Endothelial cell of umbilical vein (primary cell): ENCODE results near the gene ARHGEF11. TPM values are rescaled to one million over a fixed set of nuclear protein-coding genes. Genes with fewer than 3 reads are reported as not detected.

ENCODE experiments used
- BruUV-seq: library from RNA; stranded (reverse); fragments of 400-500 nt; replicated peaks from 2 replicates; lab custom pipeline; 2021; lab: Mats Ljungman, UMichigan
- CTCF ChIA-PET: fragments of 300-600, 350-600 bp; sonication (Branson Sonifier 250); formaldehyde crosslinking; loops from one replicate; lab custom pipeline; 2021; ENCODE audit warnings: antibody characterized with exemption, inconsistent platforms; lab: Charles Lee
- POLR2A ChIA-PET: fragments of 300-600, 350-600 bp; sonication (Branson Sonifier 250); formaldehyde crosslinking; loops from one replicate; lab custom pipeline; 2021; ENCODE audit warnings: antibody characterized with exemption, inconsistent platforms; lab: Charles Lee
- DNase-seq: peaks from one replicate; pipeline ENCODE4 v3.0.0-alpha.2; 2011; ENCODE audit warnings: low read depth, low spot score
- FAIRE-seq: peaks from 2 replicates; lab custom pipeline; 2011; peaks lifted over from hg19 to GRCh38; lab: Jason Lieb, UNC
- H2AFZ ChIP-seq: 2 replicates; pipeline ENCODE4 v1.6.0; 2012; ENCODE audit warnings: low read depth, low read length, control low read depth, inconsistent platforms
- H3K27ac ChIP-seq: 2 replicates; pipeline ENCODE4 v1.5.1; 2011; ENCODE audit warnings: low read depth, mild to moderate bottlenecking, control low read depth, low read length, moderate library complexity; ENCODE audit not compliant: insufficient read depth
- H3K27me3 ChIP-seq, 2 experiments: 2 replicates each; pipeline versions ENCODE4 v1.6.0 to v1.6.1; 2011; ENCODE audit warnings: low read length in 2 of 2, mixed read lengths in 1 of 2; ENCODE audit not compliant: control insufficient read depth in 2 of 2, insufficient read depth in 2 of 2
- H3K36me3 ChIP-seq, 2 experiments: 2 replicates in 1 of 2; 3 replicates in 1 of 2; pipeline ENCODE4 v1.5.1; 2011; ENCODE audit warnings: low read length in 2 of 2, mild to moderate bottlenecking in 1 of 2, moderate library complexity in 1 of 2; ENCODE audit not compliant: control insufficient read depth in 2 of 2, insufficient read depth in 2 of 2; ENCODE audit errors: extremely low read depth in 1 of 2
- H3K4me1 ChIP-seq: 3 replicates; pipeline ENCODE4 v1.5.1; 2011; ENCODE audit warnings: mild to moderate bottlenecking, low read length; ENCODE audit not compliant: control insufficient read depth, insufficient read depth; ENCODE audit errors: extremely low read depth
- H3K4me2 ChIP-seq: 2 replicates; pipeline ENCODE4 v1.6.1; 2011; ENCODE audit warnings: low read length, control low read depth, mixed read lengths; ENCODE audit not compliant: insufficient read depth
- H3K4me3 ChIP-seq, 3 experiments: fragments of 200-600 bp in 1 of 3; sonication (generic), shearing (Covaris generic) in 1 of 3; replicated peaks in 1 of 3; 2 replicates each; pipeline ENCODE4 v1.5.1; 2011 to 2016; ENCODE audit warnings: control low read depth in 3 of 3, low read length in 3 of 3, mild to moderate bottlenecking in 2 of 3, inconsistent platforms in 1 of 3, low read depth in 1 of 3, moderate library complexity in 1 of 3; ENCODE audit not compliant: insufficient read depth in 1 of 3
- H3K79me2 ChIP-seq: 2 replicates; pipeline ENCODE4 v1.6.0; 2012; ENCODE audit warnings: low read length, inconsistent platforms; ENCODE audit not compliant: control insufficient read depth, insufficient read depth
- H3K9ac ChIP-seq: replicated peaks from 2 replicates; pipeline ENCODE3; 2011; ENCODE audit warnings: low read length, control low read depth; ENCODE audit not compliant: insufficient read depth; ENCODE audit errors: extremely low read depth
- H3K9me1 ChIP-seq: replicated peaks from 3 replicates; pipeline ENCODE4 v1.6.0; 2011; ENCODE audit warnings: mild to moderate bottlenecking, low read length; ENCODE audit not compliant: control insufficient read depth, insufficient read depth; ENCODE audit errors: extremely low read depth
- H3K9me3 ChIP-seq: replicated peaks from 2 replicates; pipeline ENCODE4 v1.5.1; 2012; ENCODE audit warnings: low read length, inconsistent platforms; ENCODE audit not compliant: control insufficient read depth, insufficient read depth
- H4K20me1 ChIP-seq: replicated peaks from 2 replicates; pipeline ENCODE3; 2011; ENCODE audit warnings: mild to moderate bottlenecking, low read length; ENCODE audit not compliant: control insufficient read depth, insufficient read depth; ENCODE audit errors: extremely low read depth
- EZH2 ChIP-seq: IDR thresholded peaks from 2 replicates; pipeline ENCODE4 v1.6.1; 2012; ENCODE audit warnings: borderline replicate concordance, low read depth, mild to moderate bottlenecking, moderate library complexity, low read length, inconsistent platforms; ENCODE audit not compliant: severe bottlenecking
- FOS ChIP-seq: IDR thresholded peaks from 2 replicates; pipeline ENCODE4 v1.6.1; 2011; ENCODE audit warnings: mild to moderate bottlenecking, low read length, moderate library complexity, borderline replicate concordance; ENCODE audit not compliant: insufficient read depth
- GATA2 ChIP-seq: IDR thresholded peaks from 2 replicates; pipeline ENCODE4 v1.7.0; 2011; ENCODE audit warnings: low read depth, mild to moderate bottlenecking, moderate library complexity, mixed read lengths, low read length; ENCODE audit not compliant: insufficient read length, insufficient read depth
- JUN ChIP-seq: IDR thresholded peaks from 2 replicates; pipeline ENCODE4 v1.6.1; 2011; ENCODE audit warnings: borderline replicate concordance, low read depth; ENCODE audit not compliant: insufficient read length, insufficient read depth
- MYC ChIP-seq: IDR thresholded peaks from one replicate; pipeline ENCODE4 v1.6.1; 2011; ENCODE audit warnings: mild to moderate bottlenecking, low read depth, low read length
- POLR2A ChIP-seq: IDR thresholded peaks from 2 replicates; pipeline ENCODE4 v1.6.1; 2012; ENCODE audit warnings: low read depth, mild to moderate bottlenecking, control low read depth, low read length
- POLR2AphosphoS5 ChIP-seq: IDR thresholded peaks from 2 replicates; pipeline ENCODE4 v1.6.1; 2012; ENCODE audit warnings: low read depth, mild to moderate bottlenecking, control low read depth, low read length, moderate library complexity; ENCODE audit not compliant: insufficient read depth
- dilution Hi-C: fragments of 300-500 bp; cut with MboI; formaldehyde crosslinking; loops from one replicate; pipeline ENCODE4 v1.15.0; 2019; ENCODE audit warnings: low sequenced_read_pairs; ENCODE audit not compliant: extremely low pct_ligation_motif_present
- intact Hi-C: fragments of 100-400 bp; cut with micrococcal nuclease; formaldehyde crosslinking; loops from one replicate; pipeline ENCODE4 v1.10.0; 2022
- polyA plus RNA-seq, 4 experiments: library from polyadenylated mRNA; depleted of rRNA in 3 of 4; stranded (reverse) in 3 of 4; unstranded in 1 of 4; fragments of >200 nt; gene quantifications; 2 replicates each; pipeline versions ENCODE4 v1.2.1 to v1.2.3, GENCODE V29; 2011 to 2012; ENCODE audit warnings: missing spikeins in 1 of 4
- total RNA-seq: library from RNA; stranded (reverse); gene quantifications from 2 replicates; pipeline ENCODE4 v1.2.3, GENCODE V29; 2021
- TF ChIP-seq, protein P1 (sequence below), 2 donors: IDR thresholded peaks; 1 replicate in 1 of 2; 2 replicates in 1 of 2; pipeline ENCODE4 v1.5.1; 2011; ENCODE audit warnings: low read length in 2 of 2, mild to moderate bottlenecking in 2 of 2, moderate library complexity in 2 of 2, control low read depth in 1 of 2, inconsistent platforms in 1 of 2, low read depth in 1 of 2; ENCODE audit not compliant: insufficient read depth in 1 of 2; ENCODE audit errors: extremely low read depth in 1 of 2
- TF ChIP-seq, protein P2 (sequence below): IDR thresholded peaks from 2 replicates; pipeline ENCODE4 v1.6.1; 2011; ENCODE audit not compliant: insufficient read depth, insufficient read length

The ARHGEF11 gene
- total and polyA plus RNA-seq, 2 donors (not counting 3 experiments of a cell fraction or from before 2014, with no cell fraction given): 18.2 to 28.0 TPM

DNA sequence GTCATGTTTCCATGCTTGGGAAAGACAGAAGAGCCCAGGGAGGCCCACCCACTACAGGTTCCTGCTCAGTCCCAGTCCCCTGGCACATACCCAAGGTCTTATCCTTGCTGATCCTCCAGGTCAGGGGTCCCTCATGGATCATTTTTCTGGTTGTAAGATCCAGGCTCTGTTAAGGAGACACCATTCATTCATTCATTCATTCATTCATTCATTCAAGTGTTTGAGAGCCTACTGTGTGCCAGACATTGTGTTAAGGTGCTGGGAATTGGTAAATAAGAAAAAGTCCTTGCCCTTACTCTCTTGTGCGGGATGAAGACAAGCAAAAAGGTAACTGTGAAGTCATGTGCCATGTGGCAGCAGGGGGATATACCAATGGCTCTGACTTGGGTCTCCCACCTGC lies 101.3 kb downstream of the ARHGEF11 start:
- Histone ChIP-seq H3K4me3 (no peak overlapping the region), H3K9ac (no peak overlapping the region), H3K9me3 (no peaks in the 10 kb centered on the region), H2AFZ (no peak overlapping the region), H3K27ac (no peak overlapping the region), H3K79me2 (no peaks in the 10 kb centered on the region), H3K36me3 (peaks cover 14 to 51% of the 10 kb centered on the region in 2 experiments), H3K4me2 (no peak overlapping the region), H3K4me1 (no peaks in the 10 kb centered on the region), H4K20me1 (no peaks in the 10 kb centered on the region), H3K27me3 (no peaks in the 10 kb centered on the region), H3K9me1 (no peaks in the 10 kb centered on the region)
- intact Hi-C loops: no loop called here
- FAIRE-seq (no peak), DNase-seq (no peak)
- TF ChIP-seq, protein P1, sequence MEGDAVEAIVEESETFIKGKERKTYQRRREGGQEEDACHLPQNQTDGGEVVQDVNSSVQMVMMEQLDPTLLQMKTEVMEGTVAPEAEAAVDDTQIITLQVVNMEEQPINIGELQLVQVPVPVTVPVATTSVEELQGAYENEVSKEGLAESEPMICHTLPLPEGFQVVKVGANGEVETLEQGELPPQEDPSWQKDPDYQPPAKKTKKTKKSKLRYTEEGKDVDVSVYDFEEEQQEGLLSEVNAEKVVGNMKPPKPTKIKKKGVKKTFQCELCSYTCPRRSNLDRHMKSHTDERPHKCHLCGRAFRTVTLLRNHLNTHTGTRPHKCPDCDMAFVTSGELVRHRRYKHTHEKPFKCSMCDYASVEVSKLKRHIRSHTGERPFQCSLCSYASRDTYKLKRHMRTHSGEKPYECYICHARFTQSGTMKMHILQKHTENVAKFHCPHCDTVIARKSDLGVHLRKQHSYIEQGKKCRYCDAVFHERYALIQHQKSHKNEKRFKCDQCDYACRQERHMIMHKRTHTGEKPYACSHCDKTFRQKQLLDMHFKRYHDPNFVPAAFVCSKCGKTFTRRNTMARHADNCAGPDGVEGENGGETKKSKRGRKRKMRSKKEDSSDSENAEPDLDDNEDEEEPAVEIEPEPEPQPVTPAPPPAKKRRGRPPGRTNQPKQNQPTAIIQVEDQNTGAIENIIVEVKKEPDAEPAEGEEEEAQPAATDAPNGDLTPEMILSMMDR (IDR thresholded peaks at IDR 0.05; ENCODE audit: extremely low read depth in 1 of 2, insufficient read depth in 1 of 2, low read depth in 1 of 2, low read length in 2 of 2): no peak
- TF ChIP-seq JUN (no peak), POLR2AphosphoS5 (no peak), POLR2A (no peak), MYC (no peak), EZH2 (no peak), GATA2 (no peak), FOS (no peak)
- TF ChIP-seq, protein P2, sequence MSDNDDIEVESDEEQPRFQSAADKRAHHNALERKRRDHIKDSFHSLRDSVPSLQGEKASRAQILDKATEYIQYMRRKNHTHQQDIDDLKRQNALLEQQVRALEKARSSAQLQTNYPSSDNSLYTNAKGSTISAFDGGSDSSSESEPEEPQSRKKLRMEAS: no peak
- dilution Hi-C loops: no loop called here
- no TSS peak for BruUV-seq
- ChIA-PET POLR2A (no interaction called here), CTCF (no interaction called here)
